T-helper 17 cell (primary cell): Measurements from ENCODE around the gene CCT4. TPM values are rescaled to one million over a fixed set of nuclear protein-coding genes. Genes with fewer than 3 reads are reported as not detected.
"Not testable (repeated sequence)": the region's sequence is repeated elsewhere in the genome, so short reads cannot be mapped to it uniquely, and the experiment has no call there.

Source experiments
- ATAC-seq: fragments of 150-1000 bp; cut with Tn5 transposase; 2 replicates; pipeline ENCODE4 v1.10.0; 2021; ENCODE audit warnings: mild to moderate bottlenecking, moderate library complexity
- DNase-seq, 3 donors: peaks; one replicate each; pipeline versions ENCODE4 v3.0.0 to v3.0.0-alpha.2; 2020 to 2021
- H3K9me3 ChIP-seq: one replicate; pipeline ENCODE4 v1.7.0; 2013; ENCODE audit warnings: low read length, mild to moderate bottlenecking; ENCODE audit not compliant: control insufficient read depth, poor library complexity, severe bottlenecking
- H3K27ac Mint-ChIP-seq: one replicate; pipeline ENCODE4 v1.8.0; 2022; ENCODE audit warnings: mild to moderate bottlenecking, moderate library complexity, mixed read lengths
- H3K27me3 Mint-ChIP-seq: one replicate; pipeline ENCODE4 v1.8.0; 2022; ENCODE audit warnings: mixed read lengths
- H3K36me3 Mint-ChIP-seq: one replicate; pipeline ENCODE4 v1.8.0; 2022; ENCODE audit warnings: low read depth, mixed read lengths
- H3K4me1 Mint-ChIP-seq: one replicate; pipeline ENCODE4 v1.8.0; 2022; ENCODE audit warnings: mild to moderate bottlenecking, mixed read lengths
- H3K4me3 Mint-ChIP-seq: one replicate; pipeline ENCODE4 v1.8.0; 2022; ENCODE audit warnings: mild to moderate bottlenecking, moderate library complexity, mixed read lengths
- total RNA-seq, 4 donors: library from RNA in 2 of 4; stranded (reverse) in 2 of 4; gene quantifications; one replicate each; pipeline ENCODE4 v1.2.3 and lab custom pipeline; 2022 to 2026

Gene CCT4
- total RNA-seq, 2 donors from 2014 or later: 82.7 to 96.6 TPM

- Mint-ChIP-seq H3K4me3 (no peak overlapping the region), H3K27ac (no peak overlapping the region), H3K27me3 (no peaks in the 10 kb centered on the region), H3K4me1 (peaks cover 17% of the 10 kb centered on the region), H3K36me3 (peaks cover 2% of the 10 kb centered on the region)
- no peaks in the 10 kb centered on the region for H3K9me3 ChIP-seq
- no peak for DNase-seq
- ATAC-seq: no peak
Measured at GRCh38 chr2:61857224-61857623, 31.2 kb downstream of the CCT4 start.

GRCh38 chr2:61855318-61855613, 33.2 kb downstream of the CCT4 start:
- DNase-seq (no peak), ATAC-seq (no peak)
- H3K27me3 Mint-ChIP-seq: no peaks in the 10 kb centered on the region
- H3K27ac Mint-ChIP-seq: peak overlapping the region; percentile 96
- H3K4me1 Mint-ChIP-seq: peaks cover 17% of the 10 kb centered on the region
- H3K9me3 ChIP-seq: no peaks in the 10 kb centered on the region
- H3K4me3 Mint-ChIP-seq: peak overlapping the region; percentile 99
- no peaks in the 10 kb centered on the region for H3K36me3 Mint-ChIP-seq

GRCh38 chr2:61854564-61855317, 33.7 kb downstream of the CCT4 start:
- H3K36me3 Mint-ChIP-seq: no peaks in the 10 kb centered on the region
- peak overlapping the region; percentile 99 for H3K4me3 Mint-ChIP-seq
- H3K4me1 Mint-ChIP-seq: peaks cover 15% of the 10 kb centered on the region
- ATAC-seq: peak; percentile 94
- H3K27ac Mint-ChIP-seq: peak overlapping the region; percentile 96
- H3K27me3 Mint-ChIP-seq: no peaks in the 10 kb centered on the region
- no peaks in the 10 kb centered on the region for H3K9me3 ChIP-seq
- DNase-seq: peak in 2 of 3 donors; percentile 77 to 84

- ATAC-seq (peak; percentile 55), DNase-seq (peak; percentile 42 to 72 (median 67))
- H3K36me3 Mint-ChIP-seq: no peaks in the 10 kb centered on the region
- H3K27me3 Mint-ChIP-seq: no peaks in the 10 kb centered on the region
- H3K27ac Mint-ChIP-seq: peak within 1 kb of the TSS; percentile 96
- H3K4me1 Mint-ChIP-seq: peaks cover 15% of the 10 kb centered on the region
- H3K4me3 Mint-ChIP-seq: peak within 1 kb of the TSS; percentile 99
- H3K9me3 ChIP-seq: no peaks in the 10 kb centered on the region
Measured at GRCh38 chr2:61853847-61854563, 34.5 kb downstream of the CCT4 start, which contains the start of gene FAM161A. Gene FAM161A (minus strand): TSS chr2:61854060. CDS start chr2:61854041, 19 bp downstream.

- ATAC-seq: peak; percentile 12
- DNase-seq: no peak
- H3K4me3 Mint-ChIP-seq: peak overlapping the region; percentile 99
- H3K9me3 ChIP-seq: no peaks in the 10 kb centered on the region
- no peaks in the 10 kb centered on the region for H3K36me3 Mint-ChIP-seq
- peaks cover 15% of the 10 kb centered on the region for H3K4me1 Mint-ChIP-seq
- peak overlapping the region; percentile 96 for H3K27ac Mint-ChIP-seq
- no peaks in the 10 kb centered on the region for H3K27me3 Mint-ChIP-seq
Measured at GRCh38 chr2:61853086-61853846, 35.2 kb downstream of the CCT4 start.

- not testable (repeated sequence) for H3K36me3 Mint-ChIP-seq, H3K27ac Mint-ChIP-seq, DNase-seq, H3K9me3 ChIP-seq, ATAC-seq, H3K4me3 Mint-ChIP-seq, H3K27me3 Mint-ChIP-seq
- peaks cover 13% of the 10 kb centered on the region for H3K4me1 Mint-ChIP-seq
Measured at GRCh38 chr2:61851270-61851669, 37.2 kb downstream of the CCT4 start.

- H3K27ac Mint-ChIP-seq: no peak overlapping the region
- no peaks in the 10 kb centered on the region for H3K27me3 Mint-ChIP-seq
- H3K9me3 ChIP-seq: no peaks in the 10 kb centered on the region
- ATAC-seq: no peak
- peaks cover 6% of the 10 kb centered on the region for H3K36me3 Mint-ChIP-seq
- peaks cover 5% of the 10 kb centered on the region for H3K4me1 Mint-ChIP-seq
- no peak overlapping the region for H3K4me3 Mint-ChIP-seq
- no peak for DNase-seq
Measured at GRCh38 chr2:61845320-61845719, 43.1 kb downstream of the CCT4 start.

- Mint-ChIP-seq H3K27me3 (no peaks in the 10 kb centered on the region), H3K27ac (no peak overlapping the region), H3K36me3 (peaks cover 6% of the 10 kb centered on the region), H3K4me1 (peaks cover 5% of the 10 kb centered on the region), H3K4me3 (no peak overlapping the region)
- no peaks in the 10 kb centered on the region for H3K9me3 ChIP-seq
- no peak for ATAC-seq
- no peak for DNase-seq
Measured at GRCh38 chr2:61841286-61841685, 47.2 kb downstream of the CCT4 start.

- H3K27ac Mint-ChIP-seq: no peak overlapping the region
- H3K36me3 Mint-ChIP-seq: peaks cover 2% of the 10 kb centered on the region
- no peaks in the 10 kb centered on the region for H3K27me3 Mint-ChIP-seq
- H3K4me1 Mint-ChIP-seq: no peaks in the 10 kb centered on the region
- DNase-seq (no peak), ATAC-seq (no peak)
- H3K9me3 ChIP-seq: no peaks in the 10 kb centered on the region
- no peak overlapping the region for H3K4me3 Mint-ChIP-seq
Measured at GRCh38 chr2:61834893-61835292, 53.6 kb downstream of the CCT4 start.

- no peaks in the 10 kb centered on the region for H3K27me3 Mint-ChIP-seq
- no peak overlapping the region for H3K27ac Mint-ChIP-seq
- no peak overlapping the region for H3K4me3 Mint-ChIP-seq
- ATAC-seq: no peak
- H3K36me3 Mint-ChIP-seq: peaks cover 2% of the 10 kb centered on the region
- H3K9me3 ChIP-seq: no peaks in the 10 kb centered on the region
- DNase-seq: no peak
- H3K4me1 Mint-ChIP-seq: no peaks in the 10 kb centered on the region
Measured at GRCh38 chr2:61833971-61834370, 54.5 kb downstream of the CCT4 start.

GRCh38 chr2:61832183-61832841, 56.1 kb downstream of the CCT4 start:
- Mint-ChIP-seq H3K36me3 (peaks cover 2% of the 10 kb centered on the region), H3K27me3 (no peaks in the 10 kb centered on the region), H3K27ac (no peak overlapping the region), H3K4me3 (no peak overlapping the region), H3K4me1 (no peaks in the 10 kb centered on the region)
- H3K9me3 ChIP-seq: no peaks in the 10 kb centered on the region
- ATAC-seq (no peak), DNase-seq (no peak)

GRCh38 chr2:61822255-61822654, 66.2 kb downstream of the CCT4 start:
- DNase-seq (no peak), ATAC-seq (no peak)
- Mint-ChIP-seq H3K4me3 (no peak overlapping the region), H3K27ac (no peak overlapping the region), H3K4me1 (no peaks in the 10 kb centered on the region), H3K36me3 (no peaks in the 10 kb centered on the region), H3K27me3 (peaks cover 5% of the 10 kb centered on the region)
- H3K9me3 ChIP-seq: no peaks in the 10 kb centered on the region
